GM19351 (cell line): Measurements from ENCODE around the gene UBE2J2.
"Not testable (repeated sequence)": the region's sequence is repeated elsewhere in the genome, so short reads cannot be mapped to it uniquely, and the experiment has no call there.

ENCODE experiments used
- ATAC-seq: cut with Tn5 transposase; IDR thresholded peaks from one replicate; pipeline ENCODE4 v1.9.1; 2021; ENCODE audit warnings: mild to moderate bottlenecking, moderate library complexity; ENCODE audit not compliant: unreplicated experiment

UBE2J2 gene

GRCh38 chr1:1259540-1259939 is 14.1 kb downstream of the UBE2J2 start:
- no peak for ATAC-seq

- no peak for ATAC-seq
Observed at GRCh38 chr1:1259119-1259488, 14.6 kb downstream of the UBE2J2 start.

GRCh38 chr1:1256956-1257871 is 16.4 kb downstream of the UBE2J2 start:
- ATAC-seq, result no peak

- no peak for ATAC-seq
Observed at GRCh38 chr1:1255611-1256010, 18.0 kb downstream of the UBE2J2 start.

- ATAC-seq, result no peak
Observed at GRCh38 chr1:1255078-1255477, 18.6 kb downstream of the UBE2J2 start.

- no peak for ATAC-seq
Observed at GRCh38 chr1:1254667-1254998, 19.0 kb downstream of the UBE2J2 start.

- no peak for ATAC-seq
Observed at GRCh38 chr1:1253972-1254666, 19.5 kb downstream of the UBE2J2 start.

GRCh38 chr1:1253314-1253713 is 20.3 kb downstream of the UBE2J2 start:
- no peak for ATAC-seq

GRCh38 chr1:1250786-1251284 is 22.8 kb downstream of the UBE2J2 start:
- ATAC-seq, result no peak

- ATAC-seq, result not testable (repeated sequence)
Observed at GRCh38 chr1:1248009-1248913, 25.4 kb downstream of the UBE2J2 start.

- no peak for ATAC-seq
Observed at GRCh38 chr1:1247341-1247913, 26.2 kb downstream of the UBE2J2 start.

- ATAC-seq, result no peak
Observed at GRCh38 chr1:1246577-1247340, 26.9 kb downstream of the UBE2J2 start, which contains the start of gene C1QTNF12. Gene C1QTNF12, minus strand, starts transcription at chr1:1246722. Its CDS starts 32 bp downstream, at chr1:1246690.

- ATAC-seq, result no peak
Observed at GRCh38 chr1:1245817-1246576, 27.7 kb downstream of the UBE2J2 start.

- ATAC-seq, result no peak
Observed at GRCh38 chr1:1245178-1245816, 28.4 kb downstream of the UBE2J2 start.

- ATAC-seq, result no peak
Observed at GRCh38 chr1:1244192-1244811, 29.4 kb downstream of the UBE2J2 start.

GRCh38 chr1:1243807-1244191 is 29.9 kb downstream of the UBE2J2 start:
- ATAC-seq, result no peak

- ATAC-seq, result no peak
Observed at GRCh38 chr1:1243266-1243660, 30.4 kb downstream of the UBE2J2 start.
